ENCODE data around the gene NSUN7. TPM values are rescaled to one million over a fixed set of nuclear protein-coding genes. Genes with fewer than 3 reads are reported as not detected.

NSUN7 gene
- total and polyA plus RNA-seq, 9 of the 15 experiments (the other 6 are each of a cell fraction or from before 2014, with no cell fraction given), result not detected

GRCh38 chr4:40720916-40721315, 28.8 kb upstream of the NSUN7 start:
- TF ChIP-seq CBX8 (IDR thresholded peaks at IDR 0.05; ENCODE audit: borderline replicate concordance, extremely low read depth, low read depth, low read length, poor library complexity, severe bottlenecking), result no peak
- TF ChIP-seq NFXL1 (CRISPR knock-in tag; IDR thresholded peaks at IDR 0.05), result no peak
- TF ChIP-seq SETDB1 (IDR thresholded peaks at IDR 0.05; ENCODE audit: low read length), result no peak
- TF ChIP-seq NR2C2 (CRISPR knock-in tag; IDR thresholded peaks at IDR 0.05), result no peak
- no peak for TF ChIP-seq NR2C2 (tag; IDR thresholded peaks at IDR 0.05)
- TF ChIP-seq TEAD4 (IDR thresholded peaks at IDR 0.05; ENCODE audit: low read length), result peak; percentile 9; the same call in 1 of the 2 replicates
- TF ChIP-seq TEAD4 (CRISPR knock-in tag; IDR thresholded peaks at IDR 0.05; ENCODE audit: borderline replicate concordance), result no peak
- TF ChIP-seq ESRRB (CRISPR knock-in tag; IDR thresholded peaks at IDR 0.05; ENCODE audit: borderline replicate concordance), result no peak
- TF ChIP-seq HMBOX1 (IDR thresholded peaks at IDR 0.05), result peak; percentile 46; the same call in 1 of the 2 replicates
- TF ChIP-seq SP2 (IDR thresholded peaks at IDR 0.05; ENCODE audit: extremely low read depth, low read depth, low read length, poor library complexity, severe bottlenecking), result no peak
- TF ChIP-seq KDM4B (IDR thresholded peaks at IDR 0.05; ENCODE audit: borderline replicate concordance in 2 of 2, low read depth in 1 of 2), result no peak
- peak; percentile 5 for TF ChIP-seq MEIS2 (IDR thresholded peaks at IDR 0.05; ENCODE audit: partially characterized antibody)
- CTCF ChIA-PET (ENCODE audit: low intra/inter-chr PET ratio), result no interaction called here
- Histone ChIP-seq H3K9ac (ENCODE audit: insufficient read depth in 1 of 2, low read depth in 2 of 2, low read length in 2 of 2) (no peak overlapping the region), H3K27ac (ENCODE audit: extremely low read depth, low read depth, low read length) (no peak overlapping the region), H3K9me3 (replicated peaks; ENCODE audit: control insufficient read depth, insufficient read depth, low read depth, low read length) (no peaks in the 10 kb centered on the region), H3K36me3 (ENCODE audit: control insufficient read depth, insufficient read depth, low read length) (no peaks in the 10 kb centered on the region), H3K9me1 (ENCODE audit: control insufficient read depth, insufficient read depth, low read length) (no peaks in the 10 kb centered on the region), H3K27me3 (ENCODE audit: control insufficient read depth in 2 of 2, insufficient read depth in 2 of 2, low read length in 2 of 2) (peaks cover 0 to 10% of the 10 kb centered on the region in 2 experiments; a peak in 2 of 5 replicates), H4K20me1 (replicated peaks; ENCODE audit: control insufficient read depth, insufficient read depth, low read length) (no peaks in the 10 kb centered on the region), H3K79me2 (ENCODE audit: control insufficient read depth, insufficient read depth, low read length) (no peaks in the 10 kb centered on the region), H2AFZ (ENCODE audit: low read depth, low read length) (no peak overlapping the region), H3K4me1 (replicated peaks in 1 of 2; ENCODE audit: control insufficient read depth in 2 of 2, insufficient read depth in 2 of 2, low read length in 2 of 2) (no peaks in the 10 kb centered on the region), H3K4me3 (no peak overlapping the region), H3K4me2 (ENCODE audit: insufficient read depth, low read length) (no peak overlapping the region)
- no TSS peak for BruUV-seq (replicated peaks)
- FAIRE-seq (no peak), DNase-seq (ENCODE audit: extremely low read depth in 1 of 4, low spot score in 3 of 4) (no peak), ATAC-seq (no peak)
- 0% methylated on average over 3 of the region's 3 CpGs for WGBS (ENCODE audit: insufficient coverage, low coverage, missing lambda C conversion rate)
- intact Hi-C loops (cut with micrococcal nuclease) (no loop called here), in situ Hi-C loops (cut with MboI) (no loop called here)
- POLR2A ChIA-PET, result no interaction called here

Data from K562 (cell line).